Stimulated activated CD4-positive, alpha-beta T cell treated with anti-CD3 and anti-CD28 coated beads, Interleukin-12 subunit alpha, Interleukin-12 subunit beta, amount 100 ng/mL, for 24 hours (primary cell): ENCODE results near the gene GSG1L.
"Not testable (repeated sequence)": the region's sequence is repeated elsewhere in the genome, so short reads cannot be mapped to it uniquely, and the experiment has no call there.

Experiments used
- DNase-seq, 2 experiments: peaks; one replicate each; pipeline ENCODE4 v3.0.0-alpha.2; 2020; ENCODE audit warnings: low read depth in 2 of 2

GSG1L gene

DNA sequence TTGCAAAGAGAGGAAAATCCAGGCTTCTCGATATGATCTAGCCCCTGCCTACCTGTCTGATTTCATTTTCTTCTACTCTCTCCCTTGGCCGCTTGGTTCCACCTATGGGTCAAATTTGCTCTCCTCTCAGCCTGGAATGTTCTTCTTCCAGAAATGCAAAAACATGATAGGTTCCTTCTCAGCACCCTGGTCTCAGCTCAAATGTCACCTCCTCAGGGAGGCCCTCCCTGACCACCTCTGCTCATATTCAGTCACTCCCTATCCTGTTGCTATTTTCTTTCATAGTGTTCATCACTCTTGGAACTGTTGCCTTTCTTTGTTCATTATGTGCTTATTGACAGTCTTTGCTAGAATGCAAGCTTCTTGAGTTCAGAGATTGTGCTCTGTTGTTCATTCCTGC is 305.0 kb downstream of the GSG1L start:
- no peak for DNase-seq

DNA sequence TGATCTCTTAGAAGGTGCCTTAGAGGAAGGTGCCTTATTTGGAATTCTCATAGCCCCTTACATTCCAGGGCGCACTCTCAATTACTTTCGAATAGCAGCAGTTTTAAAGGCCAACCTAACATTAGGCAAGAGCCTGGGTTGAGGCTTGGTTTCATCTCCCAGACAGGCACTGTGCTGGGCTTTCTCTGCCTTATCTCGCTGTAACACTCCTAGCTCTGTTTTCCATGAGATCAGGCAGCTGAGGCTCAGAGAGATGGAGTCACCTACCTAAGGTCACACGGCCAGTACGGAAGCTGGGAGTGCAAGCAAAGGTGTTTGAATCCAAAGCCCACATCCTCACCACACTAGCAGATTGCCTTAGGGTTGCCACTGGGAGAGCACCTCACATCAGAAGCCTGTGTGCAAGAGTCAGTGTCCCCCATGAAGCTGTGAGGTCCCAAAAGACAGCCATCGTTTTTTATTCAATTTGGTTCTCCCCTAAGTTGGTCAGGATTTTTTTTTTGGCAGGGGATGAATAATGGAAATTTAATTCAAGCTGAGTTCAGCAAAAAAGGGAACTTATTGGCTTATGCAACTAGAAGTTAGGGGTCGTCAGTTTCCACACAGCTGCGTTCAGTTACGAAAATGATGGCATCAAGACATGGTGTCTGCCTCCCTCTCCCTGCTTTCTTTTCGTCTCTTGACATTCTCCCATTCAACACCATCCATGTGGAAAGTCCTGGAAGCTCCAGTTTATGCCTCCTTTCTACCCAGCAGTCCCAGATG is 307.1 kb downstream of the GSG1L start:
- DNase-seq: no peak

DNA sequence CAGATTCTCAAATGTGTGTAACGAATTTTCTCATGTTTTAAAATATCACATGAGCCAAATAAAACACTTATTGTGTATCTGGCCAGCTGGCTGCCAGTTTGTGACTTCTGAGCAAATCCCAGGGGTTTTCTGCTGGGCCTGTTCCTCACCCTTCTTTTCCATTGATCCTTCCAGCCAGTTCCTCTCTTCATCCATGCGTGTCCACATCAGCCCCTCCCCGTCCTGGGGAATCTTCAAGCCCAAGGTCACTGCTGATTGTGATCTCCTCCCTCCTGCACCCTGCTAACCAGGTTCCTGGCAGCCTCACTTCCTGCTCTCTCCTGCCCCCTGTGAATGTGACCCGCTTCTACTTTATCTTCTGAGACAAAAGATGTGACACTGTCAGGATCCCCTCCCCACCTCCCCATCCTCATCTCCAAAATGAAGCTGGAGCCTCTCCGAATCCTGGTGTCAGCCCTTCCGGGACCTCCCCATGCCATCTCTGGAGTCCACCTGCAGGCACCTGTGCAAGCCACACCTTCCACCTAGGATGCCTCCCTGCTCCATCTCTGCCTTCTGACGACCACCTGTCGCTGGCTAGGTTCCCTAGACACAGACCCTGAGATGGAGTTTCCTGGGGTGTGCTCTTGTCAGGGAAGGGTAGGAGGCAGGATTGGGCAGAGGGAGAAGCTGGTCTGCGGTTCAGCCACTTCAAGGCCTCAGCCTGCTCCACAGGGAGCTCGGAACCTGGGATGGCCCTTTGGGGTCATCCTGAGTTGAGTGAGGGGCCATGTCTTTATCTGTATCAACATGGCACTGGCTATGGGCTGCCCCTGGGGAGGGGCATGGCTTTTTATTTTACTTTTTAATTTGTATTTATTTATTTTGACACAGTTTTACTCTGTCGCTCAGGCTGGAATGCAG is 308.5 kb downstream of the GSG1L start:
- no peak for DNase-seq

DNA sequence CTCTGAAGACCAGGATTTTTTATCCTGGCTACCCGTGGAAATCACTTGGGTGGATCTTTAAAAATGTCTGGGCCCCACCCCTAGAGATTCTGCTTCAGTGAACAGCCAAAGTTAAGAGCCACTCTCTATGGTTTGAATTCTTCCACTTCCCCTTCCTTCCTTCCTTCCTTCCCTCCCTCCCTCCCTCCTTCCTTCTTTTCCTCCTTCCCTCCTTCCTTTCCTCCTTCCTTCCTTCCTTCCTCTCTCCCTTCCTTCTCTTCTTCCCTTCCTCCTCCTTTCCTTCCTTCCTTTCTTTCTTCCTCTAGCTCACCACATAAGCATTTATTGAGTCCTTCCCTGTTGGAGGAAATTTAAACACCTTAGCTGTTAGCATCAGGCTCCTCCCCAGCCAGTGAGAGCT is 310.0 kb downstream of the GSG1L start:
- DNase-seq: no peak

DNA sequence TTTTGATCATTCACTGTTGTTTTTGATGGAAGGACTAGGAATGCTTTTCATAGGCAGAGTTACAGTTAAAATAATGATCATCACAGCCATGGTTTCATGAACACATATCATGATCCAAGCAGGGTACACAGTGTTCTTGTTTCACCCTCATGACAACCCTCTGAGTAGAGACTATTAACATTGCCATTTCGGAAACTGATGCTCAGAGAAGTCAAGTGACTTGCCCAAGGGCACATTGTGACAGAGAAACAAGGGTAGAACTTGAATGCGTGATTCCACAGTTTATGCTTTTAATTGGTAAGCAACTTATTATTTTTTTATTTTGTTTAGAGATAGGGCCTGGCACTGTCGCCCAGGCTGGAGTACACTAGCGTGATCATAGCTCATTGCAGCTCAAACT is 311.3 kb downstream of the GSG1L start:
- no peak for DNase-seq

DNA sequence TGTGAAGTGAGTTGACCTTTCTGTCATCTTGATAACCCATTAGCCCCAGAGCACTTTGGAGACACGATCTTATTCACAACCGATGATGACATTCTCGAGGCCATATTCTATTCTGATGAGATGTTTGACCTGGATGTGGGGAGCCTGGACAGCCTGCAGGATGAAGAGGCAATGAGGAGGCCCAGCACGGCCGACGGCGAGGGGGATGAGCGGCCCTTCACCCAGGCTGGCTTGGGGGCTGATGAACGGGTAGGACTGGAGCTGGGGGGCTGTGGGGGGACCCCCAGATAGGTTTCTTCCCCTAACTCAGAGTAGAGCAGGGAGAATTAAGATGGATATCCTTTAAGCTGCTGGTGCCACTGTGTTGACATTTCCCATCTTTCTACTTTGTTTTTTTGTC is 311.8 kb downstream of the GSG1L start:
- DNase-seq: no peak

DNA sequence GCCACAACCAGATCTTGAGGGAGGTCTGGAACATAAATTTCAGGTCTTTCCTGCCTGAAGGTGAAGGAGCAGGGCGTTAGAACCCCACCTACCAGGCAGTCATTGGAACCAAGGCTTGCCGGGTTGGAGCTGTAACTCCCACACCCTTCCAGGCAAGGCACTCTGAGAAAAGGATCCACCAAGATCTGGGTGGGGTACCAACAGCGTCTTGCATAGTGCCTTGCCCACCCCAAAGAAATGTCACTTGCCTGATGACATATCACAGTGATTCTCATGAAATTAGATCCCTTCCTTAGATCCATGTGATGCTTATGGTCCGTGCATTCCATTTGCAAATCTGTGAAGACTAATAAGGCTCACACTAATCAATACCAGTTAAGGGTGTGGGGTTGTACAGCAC is 312.3 kb downstream of the GSG1L start:
- no peak for DNase-seq

DNA sequence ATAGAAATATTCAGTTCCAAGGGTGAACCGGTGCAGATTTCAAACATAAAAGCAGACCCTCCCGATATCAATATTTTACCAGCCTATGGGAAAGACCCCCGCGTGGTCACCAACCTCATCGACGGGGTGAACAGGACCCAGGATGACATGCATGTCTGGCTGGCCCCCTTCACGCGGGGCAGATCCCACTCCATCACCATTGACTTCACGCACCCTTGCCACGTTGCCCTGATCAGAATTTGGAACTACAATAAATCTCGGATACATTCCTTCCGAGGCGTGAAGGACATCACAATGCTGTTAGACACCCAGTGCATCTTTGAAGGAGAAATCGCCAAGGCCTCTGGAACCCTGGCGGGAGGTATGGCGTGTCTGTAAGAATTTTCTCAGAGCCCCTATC is 313.6 kb downstream of the GSG1L start:
- DNase-seq: no peak

DNA sequence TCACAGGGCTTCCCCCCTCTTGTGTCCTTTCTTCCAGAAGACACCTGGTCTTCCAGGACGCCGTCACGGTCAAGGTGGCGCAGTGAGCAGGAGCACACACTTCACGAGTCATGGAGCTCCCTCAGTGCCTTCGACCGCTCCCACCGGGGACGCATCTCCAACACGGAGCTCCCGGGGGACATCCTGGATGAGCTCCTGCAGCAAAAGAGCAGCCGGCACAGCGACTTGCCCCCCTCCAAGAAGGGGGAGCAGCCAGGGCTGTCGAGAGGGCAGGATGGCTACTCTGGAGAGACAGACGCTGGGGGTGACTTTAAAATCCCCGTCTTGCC is 314.0 kb downstream of the GSG1L start:
- DNase-seq: no peak

DNA sequence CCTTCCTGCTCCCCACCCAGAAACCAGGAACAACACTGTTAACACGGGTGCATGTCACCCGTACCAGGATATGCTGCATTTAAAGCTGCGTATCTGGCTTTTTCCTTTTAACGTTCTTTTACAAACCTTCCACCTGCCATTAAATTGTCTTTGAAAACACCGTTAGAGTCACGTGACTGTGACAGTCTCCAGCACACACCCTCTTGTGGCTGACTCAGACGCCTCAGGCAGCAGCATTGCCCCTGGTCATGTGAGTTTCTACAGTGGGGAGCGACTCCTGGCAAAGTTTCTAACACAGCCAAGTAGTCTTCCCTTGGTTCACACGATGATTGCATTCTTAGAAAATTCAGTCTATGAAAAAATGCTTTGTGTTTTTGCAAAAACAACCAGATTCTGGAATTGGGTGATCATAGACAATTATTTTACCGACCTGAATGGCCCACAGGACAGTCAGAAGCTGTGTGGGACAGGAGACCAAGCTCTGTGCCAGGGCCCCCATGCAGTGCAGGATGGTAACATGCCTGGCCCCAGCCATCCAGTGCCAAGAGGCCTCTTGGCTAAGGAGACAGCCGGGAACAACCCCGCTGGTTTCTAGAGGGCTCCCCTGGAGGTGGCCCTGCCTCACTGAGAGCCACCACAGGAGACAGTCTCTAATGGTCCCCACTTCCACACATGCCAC is 314.5 kb downstream of the GSG1L start:
- no peak for DNase-seq

DNA sequence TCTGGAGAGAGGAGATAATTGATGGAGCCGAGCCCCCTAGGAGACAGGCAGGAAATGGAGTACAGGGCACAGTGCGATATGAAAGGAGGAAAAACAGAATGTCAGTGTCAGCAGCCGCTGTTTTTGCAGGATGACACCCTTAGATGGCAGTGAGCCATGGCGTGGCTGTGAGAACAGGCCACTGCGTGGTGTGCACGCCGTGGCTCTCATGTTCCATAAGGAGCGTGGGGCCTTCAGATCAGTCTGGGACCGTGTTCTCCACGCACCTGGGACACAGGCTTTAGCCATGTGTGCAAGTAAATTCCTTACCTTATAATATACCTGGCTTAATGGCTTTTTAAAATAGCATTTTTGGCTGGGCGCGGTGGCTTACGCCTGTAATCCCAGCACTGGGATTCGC is 315.6 kb downstream of the GSG1L start:
- no peak for DNase-seq

DNA sequence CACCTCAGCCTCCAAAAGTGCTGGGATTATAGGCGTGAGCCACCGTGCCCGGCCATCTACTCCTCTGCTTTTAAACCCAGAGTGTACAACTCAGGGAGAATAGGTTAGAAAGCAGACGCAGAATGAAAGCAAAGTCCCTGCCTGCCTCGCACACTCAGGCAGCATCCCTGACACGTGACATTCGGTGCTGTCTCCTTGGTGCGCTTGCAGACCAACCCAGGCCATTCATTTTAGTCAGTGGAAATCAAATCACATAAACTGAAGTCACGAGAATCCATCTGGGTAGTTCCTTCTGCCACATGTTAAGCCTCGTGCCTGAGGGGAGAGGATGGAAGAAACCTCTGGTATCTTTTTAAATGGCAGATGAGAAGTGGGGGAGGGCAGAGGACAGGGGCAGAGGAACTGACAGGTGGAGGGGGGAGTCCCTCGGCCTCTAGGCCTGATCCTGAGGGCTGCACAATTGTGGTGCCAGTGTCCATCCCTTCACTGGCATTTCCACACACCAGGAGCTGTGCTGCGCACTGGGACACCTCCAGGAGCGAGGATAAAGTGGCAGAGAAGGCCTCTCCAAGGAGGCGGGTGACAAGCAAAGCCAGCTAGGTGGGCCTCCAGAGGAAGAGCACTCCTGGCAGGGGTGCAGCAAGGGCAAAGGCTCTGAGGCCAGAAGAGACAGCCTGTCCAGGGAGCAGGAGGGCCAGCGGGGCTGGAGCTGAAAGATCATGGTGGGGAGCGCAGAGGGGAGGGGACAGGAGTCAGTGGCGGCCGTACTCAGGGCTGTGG is 317.2 kb downstream of the GSG1L start:
- no peak for DNase-seq

DNA sequence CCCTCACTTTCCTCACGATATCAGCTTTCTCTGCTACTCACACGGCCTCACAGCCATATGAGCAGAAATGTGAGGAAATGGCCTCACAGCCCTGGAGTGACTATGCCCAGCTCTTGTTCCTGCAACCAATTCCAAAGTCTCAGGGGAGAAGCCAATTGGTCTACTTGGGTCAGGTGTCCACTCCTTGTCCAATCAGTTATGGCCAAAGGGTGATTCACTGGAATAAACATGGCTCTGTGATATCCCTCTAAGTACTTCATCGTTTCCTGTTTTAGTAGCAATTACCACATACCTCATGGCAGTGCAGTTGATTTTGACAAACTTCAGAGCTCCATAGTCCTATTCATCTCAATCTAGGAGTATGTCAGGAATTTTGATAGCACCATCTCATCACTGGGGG is 318.2 kb downstream of the GSG1L start:
- no peak for DNase-seq

DNA sequence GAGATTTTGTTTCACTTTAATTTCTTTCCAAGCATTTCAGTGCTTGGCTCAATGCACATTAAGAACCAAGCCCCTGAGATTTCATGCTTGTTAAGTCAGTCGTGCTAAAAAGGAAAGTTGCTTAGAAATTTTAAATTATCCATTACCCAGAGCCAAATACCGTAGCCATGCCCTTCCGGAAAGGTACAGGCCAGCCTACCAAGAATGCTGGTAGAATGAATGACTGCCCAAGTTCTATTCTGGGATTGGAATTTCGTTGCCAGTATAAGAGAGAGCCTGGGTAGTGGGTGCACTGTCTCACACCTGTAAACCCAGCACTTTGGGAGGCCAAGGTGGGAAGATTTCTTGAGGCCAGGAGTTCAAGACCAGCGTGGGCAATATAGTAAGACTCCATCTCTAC is 319.6 kb downstream of the GSG1L start:
- no peak for DNase-seq

DNA sequence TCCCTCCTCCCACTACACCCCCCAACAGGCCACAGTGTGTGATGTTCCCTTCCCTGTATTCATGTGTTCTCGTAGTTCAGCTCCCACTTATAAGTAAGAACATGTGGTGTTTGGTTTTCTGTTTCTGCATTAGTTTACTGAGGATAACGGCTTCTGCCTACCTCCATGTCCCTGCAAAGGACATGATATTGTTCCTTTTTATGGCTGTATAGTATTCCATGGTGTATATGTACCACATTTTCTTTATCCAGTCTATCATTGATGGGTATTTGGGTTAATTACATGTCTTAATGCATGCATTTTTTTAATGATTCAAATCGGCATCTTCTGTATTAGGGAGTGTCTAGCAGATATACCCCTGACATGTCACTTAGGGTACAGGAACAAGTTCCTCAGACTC is 320.5 kb downstream of the GSG1L start:
- DNase-seq: not testable (repeated sequence)

DNA sequence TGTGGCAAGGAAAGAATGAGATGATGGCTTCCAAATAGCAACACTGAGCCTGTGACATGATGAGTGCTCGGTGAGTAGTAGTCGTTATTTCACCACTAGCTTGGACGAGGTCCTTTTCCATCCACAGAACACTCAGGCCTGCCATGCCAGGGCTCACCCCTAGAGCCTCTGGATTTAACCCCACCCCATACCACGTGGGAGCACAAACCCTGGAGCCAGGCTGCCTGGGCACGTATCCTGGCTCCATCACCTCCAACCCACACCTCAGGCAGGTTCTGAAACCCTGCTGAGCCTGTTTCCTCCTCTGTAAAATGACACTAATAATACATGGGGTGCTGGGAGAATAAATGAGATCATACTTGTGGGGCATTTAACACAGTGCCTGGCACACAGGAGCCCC is 321.2 kb downstream of the GSG1L start:
- DNase-seq: no peak

DNA sequence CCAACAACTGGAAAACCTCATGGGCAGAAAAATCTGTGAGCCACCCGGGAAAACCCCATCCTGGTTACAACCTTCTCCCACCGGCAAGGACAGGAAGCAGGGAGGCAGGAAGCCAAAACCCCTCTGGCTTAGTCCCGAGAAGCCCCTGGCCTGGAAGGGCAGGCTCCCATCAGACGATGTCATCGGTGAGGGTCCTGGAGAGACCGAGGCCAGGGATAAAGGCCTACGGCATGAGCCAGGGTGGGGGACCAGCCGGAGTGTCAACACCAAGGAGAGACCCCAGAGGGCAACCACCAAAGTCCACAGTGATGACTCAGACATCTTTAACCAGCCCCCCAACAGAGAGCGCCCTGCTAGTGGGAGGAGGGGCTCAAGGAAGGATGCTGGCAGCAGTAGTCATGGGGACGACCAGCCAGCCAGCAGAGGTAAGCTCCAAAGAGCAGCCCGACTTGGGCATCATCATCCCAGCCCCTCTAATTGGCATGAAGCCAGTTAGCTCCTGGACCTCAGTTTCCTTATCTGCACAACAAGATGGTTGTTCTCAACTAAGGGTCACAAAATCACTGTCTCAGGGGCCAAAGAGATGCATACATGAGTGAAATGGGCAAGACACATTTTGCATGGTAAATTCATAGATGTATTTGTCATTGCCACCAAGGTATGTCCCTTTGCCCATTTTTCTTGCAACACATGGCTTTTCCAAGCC is 322.9 kb downstream of the GSG1L start:
- DNase-seq: no peak

DNA sequence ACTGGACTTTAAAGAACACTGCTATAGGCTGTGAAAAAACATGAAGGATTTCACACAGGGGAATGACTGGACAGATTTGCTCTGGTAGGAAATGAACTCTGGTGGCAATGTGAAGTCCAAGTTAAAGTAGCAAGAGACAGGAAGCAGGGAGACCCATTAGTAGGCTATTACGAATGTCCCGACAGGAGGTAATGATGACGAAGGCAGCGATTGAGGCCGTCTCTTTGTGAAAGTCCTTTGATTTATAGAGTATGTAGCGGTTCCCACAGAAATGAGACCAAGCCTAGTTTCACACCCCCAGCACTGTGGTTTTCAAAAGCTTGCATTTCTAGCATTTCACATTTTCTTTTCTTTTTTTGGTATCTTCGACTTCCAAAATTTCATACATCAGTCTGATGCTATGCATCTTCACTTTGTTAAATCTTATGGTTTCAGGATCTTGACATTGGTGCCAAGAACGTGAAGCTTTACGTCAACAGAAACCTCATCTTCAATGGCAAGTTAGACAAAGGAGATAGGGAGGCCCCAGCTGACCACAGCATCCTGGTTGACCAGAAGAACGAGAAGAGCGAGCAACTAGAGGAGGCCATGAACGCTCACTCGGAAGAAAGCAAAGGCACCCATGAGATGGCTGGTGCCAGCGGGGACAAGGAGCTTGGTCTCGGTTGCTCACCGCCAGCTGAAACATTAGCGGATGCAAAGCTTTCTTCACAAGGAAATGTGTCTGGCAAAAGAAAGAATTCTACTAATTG is 323.7 kb downstream of the GSG1L start:
- no peak for DNase-seq

DNA sequence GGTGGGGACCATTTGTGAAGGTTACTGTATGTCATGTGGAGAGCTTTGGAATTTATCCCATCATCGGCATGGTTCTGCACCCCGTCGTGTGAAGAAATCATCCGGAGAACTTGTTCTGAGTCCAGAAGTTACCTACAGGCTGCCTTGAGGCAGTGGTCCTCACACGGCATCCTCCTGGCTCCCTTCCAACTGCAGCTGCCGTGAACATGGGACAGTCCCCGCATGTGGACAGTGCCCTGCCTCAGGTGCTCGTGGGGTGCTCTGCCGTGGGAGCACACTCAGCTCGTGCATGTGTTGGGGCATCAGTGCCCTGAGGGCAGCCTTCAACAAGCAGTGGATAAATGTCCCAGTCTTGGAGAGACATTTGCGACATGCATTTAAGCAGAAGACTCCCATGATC is 324.9 kb downstream of the GSG1L start:
- DNase-seq: no peak
